ENCODE data around the gene NTF4.
A peak's percentile ranks its signal among the peaks of the same experiment; 100 is the strongest.
"Not testable (repeated sequence)": the region's sequence is repeated elsewhere in the genome, so short reads cannot be mapped to it uniquely, and the experiment has no call there.

NTF4 gene

GRCh38 chr19:49020931-49021895 lies 43.4 kb downstream of the NTF4 start:
- H3K27ac ChIP-seq (ENCODE audit: low read length): no peak overlapping the region
- H3K4me2 ChIP-seq (ENCODE audit: low read length): peak overlapping the region; percentile 28
- no peaks in the 10 kb centered on the region for H3K27me3 ChIP-seq (ENCODE audit: low read depth, low read length)
- TF ChIP-seq EZH2phosphoT487 (IDR thresholded peaks at IDR 0.05; ENCODE audit: low read depth): no peak
- TF ChIP-seq CTCF (IDR thresholded peaks at IDR 0.05; ENCODE audit: low read depth, low read length): no peak
- peak overlapping the region; percentile 45 for H3K4me3 ChIP-seq (ENCODE audit: low read length)
- peaks cover 3% of the 10 kb centered on the region for H3K36me3 ChIP-seq (replicated peaks; ENCODE audit: low read depth, low read length)
- H2AFZ ChIP-seq (ENCODE audit: low read depth, low read length): peak overlapping the region; percentile 85
- no peaks in the 10 kb centered on the region for H3K9me3 ChIP-seq (ENCODE audit: insufficient read depth, low read length)
- H3K4me1 ChIP-seq (ENCODE audit: low read length): peaks cover 10% of the 10 kb centered on the region
- H3K79me2 ChIP-seq (ENCODE audit: low read length): no peaks in the 10 kb centered on the region
- no peak overlapping the region for H3K9ac ChIP-seq (ENCODE audit: low read length)
- H4K20me1 ChIP-seq (ENCODE audit: insufficient read depth, low read length): no peaks in the 10 kb centered on the region

- peaks cover 9% of the 10 kb centered on the region for H3K36me3 ChIP-seq (replicated peaks; ENCODE audit: low read depth, low read length)
- peak overlapping the region; percentile 28; the same call in 1 of the 2 replicates for H3K4me2 ChIP-seq (ENCODE audit: low read length)
- no peak overlapping the region for H3K9ac ChIP-seq (ENCODE audit: low read length)
- H3K27me3 ChIP-seq (ENCODE audit: low read depth, low read length): no peaks in the 10 kb centered on the region
- TF ChIP-seq EZH2phosphoT487 (IDR thresholded peaks at IDR 0.05; ENCODE audit: low read depth): no peak
- TF ChIP-seq CTCF (IDR thresholded peaks at IDR 0.05; ENCODE audit: low read depth, low read length): no peak
- no peak overlapping the region for H2AFZ ChIP-seq (ENCODE audit: low read depth, low read length)
- H3K79me2 ChIP-seq (ENCODE audit: low read length): no peaks in the 10 kb centered on the region
- no peaks in the 10 kb centered on the region for H4K20me1 ChIP-seq (ENCODE audit: insufficient read depth, low read length)
- H3K9me3 ChIP-seq (ENCODE audit: insufficient read depth, low read length): no peaks in the 10 kb centered on the region
- no peak overlapping the region for H3K4me3 ChIP-seq (ENCODE audit: low read length)
- H3K4me1 ChIP-seq (ENCODE audit: low read length): peaks cover 10% of the 10 kb centered on the region
- H3K27ac ChIP-seq (ENCODE audit: low read length): no peak overlapping the region
These were observed 44.3 kb downstream of the NTF4 start for GRCh38 chr19:49020342-49020741.

GRCh38 chr19:49019242-49019932 lies 45.2 kb downstream of the NTF4 start:
- Histone ChIP-seq H3K27ac (ENCODE audit: low read length) (no peak overlapping the region), H3K79me2 (ENCODE audit: low read length) (no peaks in the 10 kb centered on the region), H2AFZ (ENCODE audit: low read depth, low read length) (no peak overlapping the region), H3K27me3 (ENCODE audit: low read depth, low read length) (no peaks in the 10 kb centered on the region), H3K4me1 (ENCODE audit: low read length) (peaks cover 10% of the 10 kb centered on the region), H3K9ac (ENCODE audit: low read length) (no peak overlapping the region), H3K9me3 (ENCODE audit: insufficient read depth, low read length) (no peaks in the 10 kb centered on the region), H3K4me3 (ENCODE audit: low read length) (no peak overlapping the region), H3K4me2 (ENCODE audit: low read length) (no peak overlapping the region), H4K20me1 (ENCODE audit: insufficient read depth, low read length) (no peaks in the 10 kb centered on the region), H3K36me3 (replicated peaks; ENCODE audit: low read depth, low read length) (peaks cover 14% of the 10 kb centered on the region)
- TF ChIP-seq CTCF (IDR thresholded peaks at IDR 0.05; ENCODE audit: low read depth, low read length) (no peak), EZH2phosphoT487 (IDR thresholded peaks at IDR 0.05; ENCODE audit: low read depth) (no peak)

- H2AFZ ChIP-seq (ENCODE audit: low read depth, low read length); H3K9ac ChIP-seq (ENCODE audit: low read length); H3K79me2 ChIP-seq (ENCODE audit: low read length); H3K9me3 ChIP-seq (ENCODE audit: insufficient read depth, low read length); H3K4me2 ChIP-seq (ENCODE audit: low read length); H4K20me1 ChIP-seq (ENCODE audit: insufficient read depth, low read length); H3K27ac ChIP-seq (ENCODE audit: low read length); H3K27me3 ChIP-seq (ENCODE audit: low read depth, low read length); H3K4me3 ChIP-seq (ENCODE audit: low read length): not testable (repeated sequence)
- Histone ChIP-seq H3K4me1 (ENCODE audit: low read length) (peaks cover 10% of the 10 kb centered on the region), H3K36me3 (replicated peaks; ENCODE audit: low read depth, low read length) (peaks cover 18% of the 10 kb centered on the region)
These were observed 46.0 kb downstream of the NTF4 start for GRCh38 chr19:49018388-49019241.
